NB4 (cell line): ENCODE data around the gene SPON1.

Source experiments
- DNase-seq: peaks from one replicate; pipeline ENCODE4 v3.0.0; 2010; ENCODE audit warnings: low read depth
- H3K4me3 ChIP-seq: one replicate; pipeline ENCODE4 v1.5.1; 2011; ENCODE audit warnings: mild to moderate bottlenecking, low read depth, low read length, moderate library complexity
- CTCF ChIP-seq: IDR thresholded peaks from one replicate; pipeline ENCODE4 v1.5.1; 2012; ENCODE audit warnings: low read depth, low read length
- MAX ChIP-seq: IDR thresholded peaks from 2 replicates; pipeline ENCODE4 v1.6.1; 2011; ENCODE audit warnings: low read depth, low read length
- MYC ChIP-seq: IDR thresholded peaks from 2 replicates; pipeline ENCODE4 v1.6.1; 2011; ENCODE audit warnings: low read depth, low read length
- POLR2A ChIP-seq: IDR thresholded peaks from 2 replicates; pipeline ENCODE4 v1.6.1; 2011; ENCODE audit warnings: mild to moderate bottlenecking; ENCODE audit not compliant: insufficient read length; ENCODE audit errors: extremely low read depth

The SPON1 gene

GRCh38 chr11:14230407-14230806 is 267.9 kb downstream of the SPON1 start:
- no peak overlapping the region for H3K4me3 ChIP-seq
- TF ChIP-seq MYC = no peak
- TF ChIP-seq MAX = no peak
- TF ChIP-seq CTCF = no peak
- TF ChIP-seq POLR2A = no peak
- DNase-seq = no peak

- TF ChIP-seq POLR2A (no peak), CTCF (peak; percentile 29), MAX (0 out of 2 replicates have a peak, but pooled peaks have one; percentile 34), MYC (no peak)
- no peak for DNase-seq
Measured at GRCh38 chr11:14232652-14233051, 270.1 kb downstream of the SPON1 start.

GRCh38 chr11:14234446-14234845 is 271.9 kb downstream of the SPON1 start:
- DNase-seq = no peak
- H3K4me3 ChIP-seq = no peak overlapping the region
- TF ChIP-seq MYC = no peak
- TF ChIP-seq POLR2A = no peak
- TF ChIP-seq CTCF = no peak
- TF ChIP-seq MAX = no peak

More at GRCh38 chr11:14232652-14233051, 270.1 kb downstream of the SPON1 start:
- H3K4me3 ChIP-seq = no peak overlapping the region

GRCh38 chr11:14235701-14236100 is 273.2 kb downstream of the SPON1 start:
- H3K4me3 ChIP-seq = no peak overlapping the region
- no peak for DNase-seq
- TF ChIP-seq MAX = no peak

- H3K4me3 ChIP-seq = no peak overlapping the region
- TF ChIP-seq POLR2A = no peak
- TF ChIP-seq MAX = no peak
- peak; percentile 20 for DNase-seq
Measured at GRCh38 chr11:14237444-14237961, 275.0 kb downstream of the SPON1 start.

- H3K4me3 ChIP-seq = no peak overlapping the region
- no peak for TF ChIP-seq MAX
- TF ChIP-seq POLR2A = no peak
- peak; percentile 15 for DNase-seq
Measured at GRCh38 chr11:14240221-14240620, 277.7 kb downstream of the SPON1 start.

- TF ChIP-seq MYC (no peak), MAX (no peak), CTCF (no peak), POLR2A (no peak)
- DNase-seq = no peak
- no peak overlapping the region for H3K4me3 ChIP-seq
Measured at GRCh38 chr11:14240951-14241350, 278.4 kb downstream of the SPON1 start.
